SIG-M5 treated with dmso at 0.1 percent for 504 hours (cell line): ENCODE measurements around the gene STAT5B.
"Not testable (repeated sequence)": the region's sequence is repeated elsewhere in the genome, so short reads cannot be mapped to it uniquely, and the experiment has no call there.

Experiments used
- DNase-seq: peaks from one replicate; lab custom pipeline; 2025; ENCODE audit not compliant: unreplicated experiment; lab: John Stamatoyannopoulos, UW

The STAT5B gene

GRCh38 chr17:42270596-42270995 is 5.6 kb downstream of the STAT5B start:
- DNase-seq = no peak

- no peak for DNase-seq
Observed at GRCh38 chr17:42270170-42270535, 6.0 kb downstream of the STAT5B start.

- no peak for DNase-seq
Observed at GRCh38 chr17:42268236-42268635, 8.0 kb downstream of the STAT5B start.

GRCh38 chr17:42266918-42267766 is 9.0 kb downstream of the STAT5B start:
- no peak for DNase-seq

- DNase-seq = no peak
Observed at GRCh38 chr17:42266462-42266861, 9.7 kb downstream of the STAT5B start.

- DNase-seq = not testable (repeated sequence)
Observed at GRCh38 chr17:42264366-42264765, 11.8 kb downstream of the STAT5B start.

GRCh38 chr17:42260318-42260717 is 15.9 kb downstream of the STAT5B start:
- DNase-seq = no peak

- no peak for DNase-seq
Observed at GRCh38 chr17:42255445-42255844, 20.7 kb downstream of the STAT5B start.

GRCh38 chr17:42253578-42253977 is 22.6 kb downstream of the STAT5B start:
- no peak for DNase-seq

- DNase-seq = no peak
Observed at GRCh38 chr17:42252597-42253550, 23.3 kb downstream of the STAT5B start.

GRCh38 chr17:42251115-42251514 is 25.1 kb downstream of the STAT5B start:
- peak; percentile 10 for DNase-seq

GRCh38 chr17:42249681-42250446 is 26.3 kb downstream of the STAT5B start:
- DNase-seq = no peak

GRCh38 chr17:42248351-42249179 is 27.6 kb downstream of the STAT5B start:
- DNase-seq = peak; percentile 92

GRCh38 chr17:42247734-42248133 is 28.5 kb downstream of the STAT5B start:
- peak; percentile 25 for DNase-seq

- DNase-seq = no peak
Observed at GRCh38 chr17:42246515-42246914, 29.7 kb downstream of the STAT5B start.

- not testable (repeated sequence) for DNase-seq
Observed at GRCh38 chr17:42245183-42245582, 31.0 kb downstream of the STAT5B start.

- not testable (repeated sequence) for DNase-seq
Observed at GRCh38 chr17:42244116-42244515, 32.1 kb downstream of the STAT5B start.

- no peak for DNase-seq
Observed at GRCh38 chr17:42243493-42243982, 32.7 kb downstream of the STAT5B start.

- DNase-seq = no peak
Observed at GRCh38 chr17:42241871-42242270, 34.3 kb downstream of the STAT5B start.

GRCh38 chr17:42240863-42241262 is 35.3 kb downstream of the STAT5B start:
- not testable (repeated sequence) for DNase-seq
